ENCODE measurements around the gene MSI1.

The MSI1 gene

DNA sequence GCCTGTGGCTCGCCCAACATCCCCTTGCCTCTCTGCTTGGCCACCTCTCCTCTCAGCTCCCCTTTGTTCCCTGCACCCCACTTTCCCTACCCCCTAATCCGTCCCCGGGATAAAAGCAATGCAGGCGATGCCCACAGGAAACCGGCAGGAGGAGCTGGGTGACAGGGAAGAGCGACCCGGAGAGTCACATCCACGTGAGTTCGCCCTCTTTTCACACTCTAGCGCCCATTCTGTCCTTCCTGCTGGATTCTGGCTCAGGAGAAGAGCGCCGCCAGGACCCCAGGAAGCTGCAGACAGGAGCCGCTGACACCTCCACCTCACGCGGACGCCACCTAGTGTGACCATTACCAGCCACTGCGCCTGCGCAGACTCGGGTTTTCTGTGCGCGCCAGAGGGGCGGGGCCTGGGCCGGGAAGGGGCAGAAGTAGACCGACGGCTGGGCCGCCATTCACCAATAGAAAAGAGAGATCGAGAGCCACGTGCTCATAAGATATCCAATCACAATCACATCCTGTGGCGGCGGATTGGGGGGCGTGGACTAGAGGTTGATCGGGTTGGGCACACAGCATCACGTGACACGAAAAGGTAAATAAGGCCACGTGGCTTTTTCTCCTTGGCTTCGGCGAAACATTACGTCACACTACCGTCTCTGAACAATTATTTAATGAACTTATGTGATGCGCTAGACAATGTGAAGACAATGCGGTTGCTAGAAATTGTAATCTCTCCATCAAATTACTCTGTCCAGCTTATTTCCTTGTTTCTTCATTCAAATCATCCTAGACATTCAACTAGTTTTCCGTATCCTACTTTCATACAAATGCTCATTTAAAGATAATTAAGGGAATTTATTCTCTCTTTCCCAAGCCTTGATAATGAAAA, 51.5 kb downstream of the MSI1 start:
- DNase-seq, result peak; percentile 99

DNA sequence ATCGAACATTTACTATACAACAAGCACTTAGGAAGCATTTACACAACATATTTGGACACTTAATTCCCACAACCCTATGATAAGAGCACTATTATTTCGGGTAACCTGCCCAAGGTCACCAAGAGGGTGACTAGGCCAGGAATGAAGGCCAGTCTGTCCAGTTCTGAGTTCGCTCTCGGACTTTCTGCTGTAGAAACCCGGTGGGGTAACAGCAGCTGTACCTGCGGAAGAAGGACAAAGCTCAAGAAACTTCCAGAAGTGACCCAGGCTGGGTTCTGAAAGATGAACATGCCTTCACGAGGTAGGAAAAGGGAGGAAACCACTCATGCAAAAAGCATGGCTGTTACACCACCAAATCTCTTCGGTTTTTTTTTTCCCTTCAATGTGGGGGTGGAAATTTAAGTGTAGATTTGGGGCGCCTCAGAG, 52.2 kb downstream of the MSI1 start:
- no peak for DNase-seq

DNA sequence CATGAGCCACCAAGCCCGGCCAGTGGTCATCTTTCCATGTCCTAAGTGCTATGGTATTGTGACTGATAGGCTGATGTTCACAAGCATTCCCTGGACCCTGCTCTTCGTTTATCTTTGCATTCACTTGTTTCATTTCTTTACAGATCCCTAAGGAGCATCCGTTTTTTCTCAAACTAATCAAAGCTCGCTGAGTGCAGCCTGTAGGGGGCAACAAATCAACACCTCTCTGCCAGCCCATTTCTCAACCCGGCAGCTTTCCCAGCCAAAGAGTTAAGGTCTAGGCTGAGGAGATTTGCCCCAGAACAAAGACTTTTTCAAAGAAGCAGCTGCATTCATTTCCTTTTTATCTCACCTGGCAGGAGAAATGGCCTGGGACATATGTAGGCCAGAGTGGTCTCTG, 54.7 kb downstream of the MSI1 start:
- no peak for DNase-seq

DNA sequence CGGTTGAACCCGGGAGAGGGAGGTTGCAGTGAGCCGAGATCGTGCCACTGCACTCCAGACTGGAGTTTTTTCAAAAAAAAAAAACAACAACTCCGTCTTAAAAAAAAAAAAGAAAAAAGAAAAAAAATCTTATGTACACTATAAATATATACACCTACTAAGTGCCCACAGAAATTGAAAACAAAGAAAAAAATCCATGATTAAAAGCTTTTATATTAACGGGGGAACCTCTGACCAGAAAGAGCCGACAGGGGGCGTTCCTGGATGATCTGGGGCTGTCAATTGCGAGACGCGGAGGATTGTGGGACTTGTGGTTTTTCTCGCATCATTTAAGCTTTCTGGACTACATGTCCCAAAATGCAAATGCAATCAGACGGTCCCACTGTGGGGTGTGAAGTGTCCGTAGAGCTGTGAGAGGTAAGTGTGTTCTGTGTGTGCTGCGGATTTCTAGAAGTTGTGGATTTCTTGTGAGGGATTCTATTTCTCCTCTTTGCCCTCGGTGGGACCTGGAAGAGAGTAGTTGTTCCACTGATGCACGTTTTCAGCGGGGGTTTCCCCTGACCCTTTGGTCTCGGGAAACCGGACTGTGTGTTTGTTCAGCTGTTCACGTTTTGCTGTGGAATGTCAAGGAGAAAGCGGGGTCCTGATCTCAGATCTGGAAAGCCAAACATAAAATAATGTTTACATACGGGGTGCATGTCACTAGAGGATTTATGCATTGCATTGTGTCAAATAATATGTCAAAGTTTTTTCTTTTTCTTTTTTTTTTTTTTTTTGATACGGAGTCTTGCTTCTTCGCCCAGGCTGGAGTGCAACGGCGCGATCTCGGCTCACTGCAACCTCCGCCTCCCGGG, 66.8 kb downstream of the MSI1 start, which contains the start of gene SIRT4:
Gene SIRT4 (plus strand): TSS at position 360 of the 854 bp plus-strand sequence. CDS start 1,241 bp downstream, outside the sequence.
- peak; percentile 88 for DNase-seq

DNA sequence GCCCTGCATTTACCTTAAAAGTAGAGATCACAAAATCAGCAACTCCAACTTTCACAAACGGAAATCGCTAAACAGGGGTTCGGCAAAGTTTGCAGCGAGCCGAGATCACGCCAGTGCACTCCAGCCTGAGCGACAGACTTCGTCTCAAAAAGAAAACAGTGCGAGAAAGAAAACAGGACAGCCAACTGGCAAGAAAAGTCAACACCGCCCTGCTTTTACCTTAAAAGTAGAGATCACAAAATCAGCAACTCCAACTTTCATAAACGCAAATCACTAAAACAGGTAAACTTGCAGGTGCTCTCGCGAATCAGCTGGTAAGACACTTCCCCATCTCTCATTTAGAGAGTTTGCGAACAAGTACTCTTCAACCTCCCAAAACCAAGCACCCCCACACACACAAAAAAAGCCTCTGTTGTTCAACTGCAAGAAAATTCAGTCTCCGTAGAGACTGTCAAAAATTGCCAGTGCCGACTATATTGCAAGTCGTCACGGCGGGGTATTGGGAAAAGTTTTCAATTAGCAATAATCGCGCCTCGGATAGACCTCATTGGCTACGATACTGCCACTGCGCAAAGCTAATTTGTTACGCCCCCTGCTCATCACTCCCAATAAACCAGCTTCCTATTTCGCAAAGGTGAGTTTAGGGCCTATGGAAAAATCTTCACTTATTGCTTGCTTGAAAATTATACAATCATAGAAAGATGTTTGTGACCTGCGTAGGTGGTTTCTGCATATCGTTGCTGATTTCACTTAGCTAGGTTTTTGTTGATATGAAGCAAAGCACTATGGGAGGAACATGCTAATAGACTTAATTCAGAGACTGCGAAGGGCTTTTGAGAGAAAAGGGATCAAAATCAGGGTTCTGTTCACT, 76.1 kb downstream of the MSI1 start, which contains the start of gene RNU4-1:
Gene RNU4-1 (minus strand): TSS at position 577 of the 871 bp plus-strand sequence.
- DNase-seq, result peak; percentile 84

DNA sequence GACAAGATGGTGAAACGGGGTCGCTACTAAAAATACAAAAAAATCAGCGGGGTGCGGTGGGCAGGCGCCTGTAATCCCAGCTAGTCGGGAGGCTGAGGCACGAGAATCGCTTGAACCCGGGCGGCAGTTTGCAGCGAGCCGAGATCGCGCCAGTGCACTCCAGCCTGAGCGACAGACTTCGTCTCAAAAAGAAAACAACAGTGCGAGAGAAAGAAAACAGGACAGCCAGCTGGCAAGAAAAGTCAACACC, 76.6 kb downstream of the MSI1 start:
- DNase-seq, result no peak

All from amniotic stem cell (primary cell).